ENCODE measurements around the gene FAM193B.

Gene FAM193B

GRCh38 chr5:177483042-177483441 lies 71.3 kb downstream of the FAM193B start:
- no peak for DNase-seq

DNA sequence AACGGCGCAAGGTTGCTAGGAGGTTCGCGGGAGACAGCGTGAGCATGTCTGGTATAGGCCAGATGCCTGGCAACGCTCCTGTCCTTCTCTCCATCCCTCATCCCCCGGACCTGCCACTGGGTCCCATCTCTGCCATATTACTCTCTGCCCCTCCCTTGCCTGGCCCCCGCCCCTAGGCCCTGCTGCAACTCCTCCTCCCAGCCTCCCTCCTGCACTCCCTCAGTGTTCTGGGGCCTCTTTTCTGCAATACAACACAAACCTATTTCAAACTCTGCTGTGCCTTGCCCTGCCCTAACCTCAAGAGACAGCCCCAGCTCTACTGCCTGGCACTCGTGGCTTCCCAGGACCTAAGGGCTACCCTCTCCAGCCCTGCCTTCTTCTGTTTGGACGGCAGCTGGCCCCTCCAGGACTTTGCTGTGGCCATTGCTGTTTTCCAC lies 72.0 kb downstream of the FAM193B start:
- DNase-seq = no peak

DNA sequence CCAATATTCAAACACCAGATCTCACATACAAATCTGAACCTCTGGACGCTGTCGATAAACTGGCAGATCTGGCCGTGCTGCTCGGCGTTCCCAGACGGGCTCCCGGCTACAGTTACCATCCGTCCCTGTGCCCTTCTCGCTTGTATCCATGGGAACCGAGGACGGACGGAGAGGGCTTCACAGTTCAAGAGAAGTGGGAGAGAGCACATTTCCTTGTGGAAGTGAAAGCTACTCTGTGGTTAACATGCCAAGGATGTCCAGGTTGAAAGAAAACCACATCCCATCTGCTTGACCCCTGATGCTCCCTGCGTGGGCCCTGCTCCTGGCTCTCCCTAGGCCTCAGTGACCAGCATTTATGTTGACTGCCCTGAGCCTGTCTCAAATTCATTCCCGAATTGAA lies 74.6 kb downstream of the FAM193B start:
- no peak for DNase-seq

- peak; percentile 59 for DNase-seq
These were observed 75.4 kb downstream of the FAM193B start for GRCh38 chr5:177478711-177479646.

- no peak for DNase-seq
These were observed 76.5 kb downstream of the FAM193B start for GRCh38 chr5:177477701-177478477.

- DNase-seq = no peak
These were observed 77.7 kb downstream of the FAM193B start for GRCh38 chr5:177476531-177477233.

- no peak for DNase-seq
These were observed 78.6 kb downstream of the FAM193B start for GRCh38 chr5:177475563-177476427.

GRCh38 chr5:177474846-177475562 lies 79.4 kb downstream of the FAM193B start:
- DNase-seq = no peak

- no peak for DNase-seq
These were observed 80.3 kb downstream of the FAM193B start for GRCh38 chr5:177474002-177474476.

DNA sequence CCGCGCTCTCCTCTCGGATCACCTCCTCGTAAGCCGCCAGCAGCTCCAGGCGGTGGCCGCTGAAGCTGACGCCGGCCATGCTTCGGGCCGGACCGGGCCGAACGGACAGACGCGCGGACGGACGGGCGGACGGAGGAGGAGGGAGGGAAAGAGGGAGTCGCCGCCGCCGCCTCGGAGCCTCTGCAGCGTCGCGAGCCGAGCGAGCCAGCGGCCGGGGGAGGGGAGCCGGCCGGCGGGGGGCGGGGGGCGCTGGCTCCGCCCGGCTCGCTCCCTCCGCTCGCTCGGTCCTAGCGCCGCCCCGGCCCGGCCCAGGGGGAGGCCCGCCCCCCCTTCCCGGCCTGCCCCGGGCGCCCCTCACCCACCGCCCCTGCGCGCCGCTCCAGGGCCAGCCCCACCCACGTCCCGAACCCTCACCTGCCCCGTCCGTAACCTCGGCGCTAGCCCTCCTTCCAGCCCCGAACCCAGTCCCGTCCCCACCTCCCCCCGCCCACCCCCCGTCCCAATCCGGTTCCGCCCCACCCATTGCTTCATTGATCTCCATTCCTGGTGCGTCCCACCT lies 80.8 kb downstream of the FAM193B start, which contains the start of gene DBN1:
Gene DBN1 (minus strand): TSS at position 192 of the 559 bp plus-strand sequence. CDS start 113 bp downstream, at position 79.
- no peak for DNase-seq

- DNase-seq = no peak
These were observed 81.6 kb downstream of the FAM193B start for GRCh38 chr5:177472460-177473442.

DNA sequence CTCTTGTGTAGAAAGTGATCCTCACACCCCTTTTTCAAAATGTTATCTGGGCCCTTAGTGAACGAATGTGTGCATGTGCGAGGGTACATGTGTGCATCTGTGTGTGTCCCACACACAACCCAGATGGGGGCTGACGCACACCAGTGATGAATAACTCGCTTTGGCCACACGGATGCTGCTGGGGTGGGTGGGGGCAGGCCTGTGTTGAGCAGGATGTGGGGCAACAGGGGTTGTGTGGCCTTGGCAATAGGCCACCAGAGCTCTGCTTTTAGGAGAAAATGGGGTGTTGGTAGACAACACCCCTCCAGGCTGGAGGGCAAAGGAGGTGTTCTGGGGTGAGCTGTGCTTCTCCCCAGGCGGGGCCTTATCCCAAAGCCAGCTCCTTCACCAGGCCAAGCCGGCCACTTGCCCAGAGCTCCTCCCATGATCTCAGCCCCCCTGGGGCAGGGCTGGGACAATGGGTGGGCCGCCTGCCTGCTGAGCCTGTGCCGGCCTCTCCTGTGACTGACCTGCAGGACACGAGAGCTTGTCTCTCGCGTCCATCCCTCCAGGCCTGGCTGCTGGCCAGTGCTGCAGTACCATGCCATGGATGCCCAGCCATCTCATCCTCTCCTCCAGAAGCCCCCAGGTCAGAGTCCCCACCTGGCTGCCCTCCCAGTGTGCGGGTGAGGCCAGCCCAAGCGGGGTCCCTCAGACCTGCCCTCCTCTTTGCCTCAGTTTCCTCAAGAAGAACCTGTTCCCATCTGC lies 82.6 kb downstream of the FAM193B start:
- DNase-seq = no peak

GRCh38 chr5:177470759-177471536 lies 83.4 kb downstream of the FAM193B start:
- DNase-seq = no peak
